GM19035 (cell line): ENCODE measurements around the gene SLC25A20.

Experiments used
- ATAC-seq: cut with Tn5 transposase; IDR thresholded peaks from one replicate; pipeline ENCODE4 v1.9.1; 2021; ENCODE audit not compliant: unreplicated experiment

Gene SLC25A20

GRCh38 chr3:48899273-48899672 lies 591 bp upstream of the SLC25A20 start:
- no peak for ATAC-seq

DNA sequence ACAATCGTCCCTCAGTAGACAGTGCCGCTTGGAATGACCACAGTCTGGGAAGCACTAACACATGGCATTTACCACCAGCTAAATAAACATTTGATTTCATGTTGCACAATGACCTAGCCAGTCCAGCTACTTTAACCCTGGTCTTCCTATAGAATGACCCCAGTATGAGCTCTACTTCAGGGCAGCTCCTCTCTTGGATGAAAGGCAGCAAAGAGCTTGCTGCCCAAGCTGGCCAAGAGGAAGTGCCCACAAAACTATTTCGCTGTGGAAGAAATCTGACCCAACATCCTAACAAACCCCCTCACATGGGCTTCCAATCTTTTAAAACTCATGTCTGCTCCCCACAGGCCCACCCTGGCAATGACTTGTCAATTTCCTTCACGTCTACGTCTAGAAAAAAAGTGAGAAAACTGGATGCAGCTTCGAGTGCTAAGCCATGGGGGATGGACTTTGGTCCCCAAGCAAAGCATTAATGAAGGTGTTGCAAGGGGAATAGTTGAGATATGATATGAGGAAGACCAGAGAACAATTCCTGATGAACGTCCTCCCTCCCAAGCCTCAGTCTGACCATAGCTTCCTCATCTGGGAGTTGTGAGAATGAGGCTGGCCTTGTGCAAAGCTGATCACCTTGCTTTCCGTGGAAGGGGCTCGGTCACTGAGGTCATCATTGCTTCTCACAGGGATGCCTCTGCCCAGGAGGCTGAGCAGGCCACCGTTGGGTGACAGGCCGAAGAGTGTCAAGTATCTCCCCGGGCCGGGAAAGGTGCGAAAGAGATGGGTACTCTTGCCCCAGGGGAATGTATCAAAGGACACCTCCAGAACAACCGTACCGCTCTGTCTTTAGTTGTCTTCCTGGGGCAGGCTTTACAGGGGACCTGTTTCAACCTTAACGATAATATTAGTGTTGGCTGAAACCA lies 964 bp downstream of the SLC25A20 start:
- ATAC-seq: peak; percentile 11

DNA sequence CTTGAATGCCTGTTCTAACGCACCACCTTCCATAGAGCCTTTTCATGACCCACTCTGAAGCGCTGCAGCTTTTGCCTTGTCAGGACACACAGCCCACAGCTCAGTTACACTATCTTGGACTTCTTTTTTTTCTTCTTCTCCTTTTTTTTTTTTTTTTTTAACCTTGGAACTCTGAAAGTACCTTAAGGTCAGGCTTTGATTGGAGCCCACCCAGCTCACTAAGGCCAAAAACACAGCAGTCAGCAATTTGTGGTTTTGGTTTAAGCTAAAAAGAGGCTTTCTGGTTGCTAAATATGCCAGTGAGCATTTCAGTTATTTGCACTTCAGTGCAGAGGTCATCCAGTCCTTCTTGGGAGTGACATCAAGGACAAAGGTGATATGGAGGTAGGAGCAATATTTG lies 1.7 kb downstream of the SLC25A20 start:
- no peak for ATAC-seq

DNA sequence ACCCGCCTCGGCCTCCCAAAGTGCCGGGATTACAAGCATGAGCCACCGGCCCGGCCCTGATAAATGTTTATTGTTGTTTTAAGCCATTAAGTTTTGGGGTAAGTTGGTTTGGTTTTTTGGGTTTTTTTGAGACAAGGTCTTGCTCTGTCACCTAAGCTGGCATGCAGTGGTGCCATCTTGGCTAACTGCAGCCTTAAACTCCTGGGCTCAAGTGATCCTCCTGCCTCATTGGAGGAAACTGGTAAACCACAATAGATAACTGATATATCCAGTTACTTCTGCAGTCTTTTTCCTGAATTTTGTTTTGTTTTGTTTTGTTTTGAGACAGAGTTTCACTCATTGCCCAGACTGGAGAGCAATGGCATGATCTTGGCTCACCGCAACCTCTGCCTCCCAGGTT lies 4.2 kb downstream of the SLC25A20 start:
- ATAC-seq: no peak

GRCh38 chr3:48891606-48892005 lies 7.1 kb downstream of the SLC25A20 start:
- ATAC-seq: no peak

GRCh38 chr3:48885753-48886152 lies 12.9 kb downstream of the SLC25A20 start:
- ATAC-seq: no peak

DNA sequence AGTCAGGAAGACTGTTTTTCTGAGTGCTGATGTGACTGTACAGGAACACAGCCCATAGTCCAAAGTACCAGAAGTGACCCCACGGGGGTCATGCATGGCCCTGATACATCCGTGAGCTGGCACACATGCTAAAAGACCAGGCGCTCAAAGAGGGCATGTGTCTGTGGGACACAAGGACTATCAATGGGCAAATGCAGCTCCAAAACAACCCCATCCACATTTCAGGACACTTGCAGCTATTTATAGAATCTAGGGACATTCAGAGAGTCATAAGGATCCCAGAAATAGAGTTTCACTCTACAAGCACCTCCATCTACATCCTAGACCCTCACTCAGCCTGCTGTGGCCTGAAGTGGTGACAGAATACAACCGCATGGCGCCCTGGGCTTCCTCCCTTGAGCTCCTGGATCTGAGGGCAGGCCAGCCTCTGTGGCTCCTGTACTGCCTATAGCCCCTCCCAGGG lies 17.0 kb downstream of the SLC25A20 start:
- no peak for ATAC-seq

GRCh38 chr3:48881006-48881405 lies 17.7 kb downstream of the SLC25A20 start:
- ATAC-seq: no peak

DNA sequence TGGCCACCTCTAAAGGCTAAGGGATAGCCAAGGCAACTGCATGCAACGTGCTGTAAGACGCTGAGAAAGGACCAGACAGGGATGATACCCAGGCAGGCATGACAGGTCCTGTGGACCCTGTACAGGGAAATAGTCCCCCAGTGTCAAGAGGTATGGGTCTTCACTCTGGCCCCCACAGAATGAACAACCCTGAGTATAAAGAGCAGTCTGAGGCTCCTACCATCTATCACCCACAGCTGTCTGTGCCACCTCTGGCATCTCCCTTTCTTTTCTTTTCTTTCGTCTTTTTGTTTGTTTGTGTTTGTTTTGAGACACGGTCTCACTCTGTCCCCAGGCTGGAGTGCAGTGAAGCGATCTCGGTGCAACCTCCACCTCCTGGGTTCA lies 18.7 kb downstream of the SLC25A20 start:
- ATAC-seq: no peak

DNA sequence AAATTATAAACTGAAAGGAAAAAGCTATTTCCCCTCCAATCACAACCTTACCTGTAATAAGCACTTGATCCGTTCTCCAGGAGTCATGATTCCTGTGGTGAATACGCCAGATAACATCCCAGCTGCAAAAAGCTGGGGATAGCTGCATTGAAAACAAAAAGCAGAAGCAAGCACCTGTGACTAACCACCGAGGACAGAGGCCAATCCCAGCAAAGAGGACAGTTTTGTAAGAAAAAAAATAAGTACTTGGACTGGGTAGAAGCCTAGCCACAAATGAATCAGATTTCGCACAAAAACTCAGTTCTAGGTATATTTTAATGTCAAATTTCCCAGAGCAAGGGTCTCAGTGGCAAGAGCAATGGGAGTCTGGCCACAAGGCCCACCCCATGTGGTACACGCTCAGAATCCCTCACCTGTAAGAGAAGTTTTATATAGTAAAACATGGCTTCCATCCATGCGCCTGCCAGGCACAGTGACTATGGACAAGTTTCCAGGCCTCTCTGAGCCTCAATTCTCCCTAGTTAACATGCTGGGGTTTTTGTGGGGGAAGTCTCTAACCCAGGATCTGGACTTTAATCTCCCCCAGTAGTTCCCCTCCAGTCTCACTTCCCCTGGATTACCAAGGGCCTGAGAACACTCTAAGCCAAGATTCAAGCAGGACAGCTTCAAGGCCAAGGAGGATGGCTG lies 19.2 kb downstream of the SLC25A20 start:
- ATAC-seq: no peak

DNA sequence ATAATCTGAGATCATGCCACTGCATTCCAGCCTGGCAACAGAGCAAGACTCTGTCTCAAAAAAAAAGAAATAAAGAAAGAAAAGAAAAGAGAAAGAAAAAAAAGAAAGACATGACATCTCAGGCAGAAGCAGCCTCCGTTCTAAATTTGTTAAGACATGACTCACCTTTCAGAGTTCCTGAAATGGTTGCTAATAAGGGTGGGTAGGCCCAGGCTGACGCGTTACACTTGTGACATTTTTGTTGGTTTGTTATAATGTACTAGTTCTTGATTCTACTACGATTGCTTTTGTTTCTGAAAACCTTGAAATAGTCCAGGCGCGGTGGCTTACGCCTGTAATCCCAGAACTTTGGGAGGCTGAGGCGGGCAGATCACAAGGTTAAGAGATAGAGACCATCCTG lies 21.0 kb downstream of the SLC25A20 start:
- no peak for ATAC-seq

GRCh38 chr3:48863122-48863521 lies 35.6 kb downstream of the SLC25A20 start:
- no peak for ATAC-seq

GRCh38 chr3:48859206-48859605 lies 39.5 kb downstream of the SLC25A20 start:
- no peak for ATAC-seq

- no peak for ATAC-seq
Observed at GRCh38 chr3:48858709-48859108, 40.0 kb downstream of the SLC25A20 start.

GRCh38 chr3:48857641-48858040 lies 41.0 kb downstream of the SLC25A20 start:
- no peak for ATAC-seq

DNA sequence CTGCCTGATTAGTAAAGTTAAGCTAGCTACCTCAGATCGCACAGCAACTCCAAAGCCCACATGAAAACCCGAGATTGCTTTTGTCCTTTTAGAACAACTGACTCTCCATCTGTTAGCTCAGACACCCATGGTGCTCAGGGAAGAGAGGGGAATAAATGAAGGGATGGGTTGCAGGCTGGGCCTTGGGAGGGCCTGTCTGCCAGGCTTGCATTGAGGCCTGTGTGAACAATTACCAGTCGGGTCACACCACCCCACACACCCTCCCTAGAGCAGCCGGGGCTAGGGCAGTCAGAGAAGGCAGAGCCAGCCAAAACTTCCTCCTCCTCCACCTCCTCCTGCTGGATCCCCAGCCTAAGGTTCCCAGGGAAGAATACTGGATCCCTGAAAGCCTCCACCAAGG lies 42.2 kb downstream of the SLC25A20 start:
- ATAC-seq: no peak

- ATAC-seq: no peak
Observed at GRCh38 chr3:48855681-48856447, 42.8 kb downstream of the SLC25A20 start.

GRCh38 chr3:48852151-48852550 lies 46.5 kb downstream of the SLC25A20 start:
- no peak for ATAC-seq

DNA sequence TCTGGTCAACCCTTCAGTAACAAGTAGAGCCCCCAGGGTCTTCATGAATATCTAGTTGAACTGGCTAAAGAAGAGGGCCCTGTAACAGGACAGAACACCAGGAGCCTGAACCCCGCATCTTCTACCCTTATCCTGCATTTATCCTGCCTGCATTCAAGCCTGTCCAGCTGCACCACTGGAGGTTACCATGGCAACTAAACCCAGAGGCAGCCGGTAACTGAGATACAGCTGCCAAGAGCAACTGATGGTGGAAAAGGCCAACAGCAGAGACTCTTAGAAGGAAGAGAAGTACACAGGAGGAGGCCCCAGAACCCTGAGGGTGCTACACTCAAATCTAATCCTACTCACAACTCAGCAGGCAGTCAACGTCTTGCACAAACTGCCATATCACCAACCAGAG lies 47.3 kb downstream of the SLC25A20 start:
- ATAC-seq: no peak

DNA sequence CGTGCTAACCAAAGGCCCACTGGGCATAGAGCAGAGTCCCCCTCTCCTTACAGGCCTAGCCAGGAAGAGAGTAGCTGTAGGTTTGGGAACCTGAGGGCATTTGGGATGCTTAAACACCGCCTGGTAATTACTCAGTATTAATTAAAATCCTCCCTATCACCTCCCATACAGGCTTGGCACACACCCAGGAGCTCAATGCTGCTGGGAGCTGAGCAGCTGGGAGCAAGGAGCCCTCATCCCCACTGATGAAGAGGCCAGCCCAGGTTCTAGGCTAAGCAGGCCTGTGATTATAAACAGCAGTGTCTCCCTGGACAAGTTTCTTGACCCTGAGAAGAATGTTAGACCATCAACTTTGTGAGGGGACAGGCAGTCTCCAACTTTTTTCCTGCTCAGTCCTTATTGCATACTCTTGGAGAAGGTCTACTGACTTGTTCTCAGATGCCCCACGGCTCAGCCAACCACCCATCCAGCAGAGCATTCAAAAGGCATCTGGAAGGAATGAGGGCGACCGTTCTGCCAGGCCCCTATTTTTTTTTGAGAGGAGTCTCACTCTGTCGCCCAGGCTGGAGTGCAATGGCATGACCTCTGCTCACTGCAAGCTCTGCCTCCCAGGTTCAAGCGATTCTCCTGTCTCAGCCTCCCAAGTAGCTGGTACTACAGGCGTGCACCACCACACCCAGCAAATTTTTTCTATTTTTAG lies 49.7 kb downstream of the SLC25A20 start:
- ATAC-seq: no peak
